Measurements from ENCODE around the gene FNDC7.

- TF ChIP-seq CTCF (IDR thresholded peaks at IDR 0.05) (no peak), POLR2A (IDR thresholded peaks at IDR 0.05) (no peak)
These were observed at the start of gene FNDC7 for GRCh38 chr1:108712606-108713150.
